Neutrophil (primary cell): ENCODE results near the gene COL25A1.

Source experiments
- H3K27ac ChIP-seq: fragments of 200-600 bp; sonication (generic); 2 replicates; pipeline ENCODE4 v1.5.1; 2016; ENCODE audit warnings: mild to moderate bottlenecking, moderate library complexity
- H3K27me3 ChIP-seq: fragments of 200-600 bp; sonication (generic); 2 replicates; pipeline ENCODE4 v1.6.0; 2016; ENCODE audit warnings: mild to moderate bottlenecking
- H3K36me3 ChIP-seq: fragments of 200-600 bp; sonication (generic); 2 replicates; pipeline ENCODE4 v1.5.1; 2017
- H3K4me1 ChIP-seq, 2 experiments: fragments of 200-600 bp in 1 of 2; sonication (generic) in 1 of 2; 1 replicate in 1 of 2; 2 replicates in 1 of 2; pipeline versions ENCODE4 v1.5.1 to v1.6.1; 2013 to 2016; ENCODE audit warnings: low read depth in 1 of 2, low read length in 1 of 2, mild to moderate bottlenecking in 1 of 2, moderate library complexity in 1 of 2; ENCODE audit not compliant: control insufficient read depth in 1 of 2, insufficient read depth in 1 of 2
- H3K4me3 ChIP-seq, 2 experiments: fragments of 200-600 bp in 1 of 2; sonication (generic) in 1 of 2; 1 replicate in 1 of 2; 2 replicates in 1 of 2; pipeline ENCODE4 v1.5.1; 2013 to 2016; ENCODE audit warnings: low read depth in 1 of 2, low read length in 1 of 2, mild to moderate bottlenecking in 1 of 2, moderate library complexity in 1 of 2
- H3K9me3 ChIP-seq: fragments of 200-600 bp; sonication (generic); 2 replicates; pipeline ENCODE4 v1.5.1; 2016
- CTCF ChIP-seq: fragments of 200-600 bp; sonication (generic); IDR thresholded peaks from 2 replicates; pipeline ENCODE4 v1.5.1; 2016; ENCODE audit warnings: antibody characterized with exemption

COL25A1 gene

GRCh38 chr4:109186458-109186945 is 116.0 kb downstream of the COL25A1 start:
- Histone ChIP-seq H3K27ac (no peak overlapping the region), H3K4me1 (no peaks in the 10 kb centered on the region), H3K9me3 (no peaks in the 10 kb centered on the region), H3K4me3 (no peak overlapping the region), H3K36me3 (no peaks in the 10 kb centered on the region), H3K27me3 (no peaks in the 10 kb centered on the region)
- no peak for TF ChIP-seq CTCF

- TF ChIP-seq CTCF = no peak
- Histone ChIP-seq H3K36me3 (no peaks in the 10 kb centered on the region), H3K4me1 (no peaks in the 10 kb centered on the region)
These were observed 116.5 kb downstream of the COL25A1 start for GRCh38 chr4:109185951-109186350.

GRCh38 chr4:109185548-109185947 is 116.9 kb downstream of the COL25A1 start:
- Histone ChIP-seq H3K4me1 (no peaks in the 10 kb centered on the region), H3K9me3 (no peaks in the 10 kb centered on the region), H3K4me3 (no peak overlapping the region), H3K36me3 (no peaks in the 10 kb centered on the region), H3K27me3 (no peaks in the 10 kb centered on the region), H3K27ac (no peak overlapping the region)
- TF ChIP-seq CTCF = no peak

More at GRCh38 chr4:109185951-109186350, 116.5 kb downstream of the COL25A1 start:
- Histone ChIP-seq H3K4me3 (no peak overlapping the region), H3K9me3 (no peaks in the 10 kb centered on the region), H3K27me3 (no peaks in the 10 kb centered on the region), H3K27ac (no peak overlapping the region)

GRCh38 chr4:109184491-109184961 is 117.9 kb downstream of the COL25A1 start:
- no peak overlapping the region for H3K27ac ChIP-seq
- no peaks in the 10 kb centered on the region for H3K36me3 ChIP-seq
- H3K4me1 ChIP-seq = no peaks in the 10 kb centered on the region
- no peaks in the 10 kb centered on the region for H3K27me3 ChIP-seq
- no peak overlapping the region for H3K4me3 ChIP-seq
- no peak for TF ChIP-seq CTCF
- H3K9me3 ChIP-seq = no peaks in the 10 kb centered on the region

- H3K36me3 ChIP-seq = no peaks in the 10 kb centered on the region
- H3K27me3 ChIP-seq = no peaks in the 10 kb centered on the region
- no peak overlapping the region for H3K27ac ChIP-seq
- H3K4me1 ChIP-seq = no peaks in the 10 kb centered on the region
- H3K4me3 ChIP-seq = no peak overlapping the region
- TF ChIP-seq CTCF = no peak
- H3K9me3 ChIP-seq = no peaks in the 10 kb centered on the region
These were observed 118.4 kb downstream of the COL25A1 start for GRCh38 chr4:109183931-109184490.
